Measurements from ENCODE around the gene ACAD10. TPM values are rescaled to one million over a fixed set of nuclear protein-coding genes. Genes with fewer than 3 reads are reported as not detected.

ACAD10 gene
- polyA plus RNA-seq, 6 donors from 2014 or later, result 10.0 to 19.4 (median 12.3) TPM

DNA sequence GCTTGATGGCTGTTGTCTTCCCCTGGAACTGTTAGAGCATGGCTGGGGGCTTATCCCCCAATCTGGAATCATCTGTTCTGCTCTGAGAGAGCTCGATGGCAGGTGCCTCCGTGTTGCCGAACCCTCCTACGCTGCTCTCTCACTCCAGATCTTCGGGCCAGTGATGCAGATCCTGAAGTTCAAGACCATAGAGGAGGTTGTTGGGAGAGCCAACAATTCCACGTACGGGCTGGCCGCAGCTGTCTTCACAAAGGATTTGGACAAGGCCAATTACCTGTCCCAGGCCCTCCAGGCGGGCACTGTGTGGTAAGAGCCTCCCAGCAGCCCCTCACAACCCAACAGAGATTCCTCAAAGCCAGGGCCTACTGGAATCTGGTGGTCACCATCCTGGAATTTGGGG is 113.9 kb downstream of the ACAD10 start:
- no peak overlapping the region for H3K27ac Mint-ChIP-seq
- H3K4me1 Mint-ChIP-seq, result no peaks in the 10 kb centered on the region
- peaks cover 3 to 14% of the 10 kb centered on the region in 2 donors for H3K36me3 Mint-ChIP-seq
- no peak for ATAC-seq (ENCODE audit: low read depth in 2 of 2)
- no peaks in the 10 kb centered on the region for H3K9me3 Mint-ChIP-seq
- no peak overlapping the region for H3K4me3 Mint-ChIP-seq
- H3K27me3 Mint-ChIP-seq, result no peaks in the 10 kb centered on the region
- DNase-seq, result no peak

DNA sequence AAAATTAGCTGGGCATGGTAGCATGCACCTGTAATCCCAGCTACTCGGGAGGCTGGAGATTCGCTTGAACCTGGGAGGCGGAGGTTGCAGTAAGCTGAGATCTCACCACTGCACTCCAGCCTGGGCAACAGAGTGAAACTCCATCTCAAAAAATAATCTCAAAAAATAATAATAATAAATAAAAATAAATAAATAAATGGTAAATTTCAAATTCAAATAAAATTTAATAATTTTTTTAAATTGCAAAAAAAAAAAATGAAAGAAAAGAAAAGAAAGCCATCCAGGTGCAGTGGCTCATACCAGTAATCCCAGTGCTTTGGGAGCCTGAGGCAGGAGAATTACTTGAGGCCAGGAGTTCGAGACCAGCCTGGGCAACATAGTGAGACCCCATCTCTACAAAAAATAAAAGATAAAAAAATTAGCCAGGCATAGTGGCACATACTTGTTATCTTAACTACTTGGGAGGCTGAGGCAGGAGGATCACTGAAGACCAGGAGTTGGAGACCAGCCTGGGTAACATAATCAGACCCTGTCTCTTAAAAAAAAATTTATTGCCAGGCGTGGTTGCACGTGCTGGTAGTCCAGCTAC is 117.3 kb downstream of the ACAD10 start:
- Mint-ChIP-seq H3K27me3 (no peaks in the 10 kb centered on the region), H3K4me1 (no peaks in the 10 kb centered on the region), H3K27ac (peak overlapping the region in 1 of 6 donors; percentile 16), H3K4me3 (no peak overlapping the region), H3K9me3 (no peaks in the 10 kb centered on the region), H3K36me3 (peaks cover 0 to 5% of the 10 kb centered on the region in 2 donors)
- ATAC-seq (ENCODE audit: low read depth in 2 of 2) (no peak), DNase-seq (no peak)

DNA sequence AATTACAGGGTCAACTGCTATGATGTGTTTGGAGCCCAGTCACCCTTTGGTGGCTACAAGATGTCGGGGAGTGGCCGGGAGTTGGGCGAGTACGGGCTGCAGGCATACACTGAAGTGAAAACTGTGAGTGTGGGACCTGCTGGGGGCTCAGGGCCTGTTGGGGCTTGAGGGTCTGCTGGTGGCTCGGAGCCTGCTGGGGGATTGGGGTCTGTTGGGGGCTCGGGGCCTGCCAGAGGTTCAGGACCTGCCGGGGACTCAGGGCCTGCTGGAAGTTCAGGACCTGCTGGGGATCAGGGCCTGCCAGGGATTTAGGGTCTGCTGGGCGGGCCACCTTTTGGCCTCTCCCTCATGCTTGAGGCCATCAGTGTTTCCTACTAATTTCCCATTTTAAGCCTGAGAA is 118.0 kb downstream of the ACAD10 start:
- Mint-ChIP-seq H3K4me1 (no peaks in the 10 kb centered on the region), H3K36me3 (no peaks in the 10 kb centered on the region), H3K9me3 (no peaks in the 10 kb centered on the region), H3K27ac (no peak overlapping the region), H3K27me3 (no peaks in the 10 kb centered on the region), H3K4me3 (no peak overlapping the region)
- no peak for DNase-seq
- ATAC-seq (ENCODE audit: low read depth in 2 of 2), result no peak

GRCh38 chr12:111806304-111806703 is 120.5 kb downstream of the ACAD10 start:
- no peak for ATAC-seq (ENCODE audit: low read depth in 2 of 2)
- H3K36me3 Mint-ChIP-seq, result no peaks in the 10 kb centered on the region
- no peak overlapping the region for H3K27ac Mint-ChIP-seq
- no peaks in the 10 kb centered on the region for H3K4me1 Mint-ChIP-seq
- H3K9me3 Mint-ChIP-seq, result no peaks in the 10 kb centered on the region
- no peak for DNase-seq
- H3K4me3 Mint-ChIP-seq, result no peak overlapping the region
- no peaks in the 10 kb centered on the region for H3K27me3 Mint-ChIP-seq

Other genes starting within 250 kb of the ACAD10 start
- 10 to 100 TPM; 12.0 to 38.0 (median 20.3) TPM for gene ATXN2, start 86.7 kb upstream of the ACAD10 start, polyA plus RNA-seq (ENCODE audit: low read depth in 6 of 6)
- gene BRAP, start 97 bp upstream of the ACAD10 start, polyA plus RNA-seq (ENCODE audit: low read depth in 6 of 6), result 10 to 100 TPM; 20.0 to 25.6 (median 23.2) TPM
- gene ALDH2, start 80.9 kb downstream of the ACAD10 start, polyA plus RNA-seq (ENCODE audit: low read depth in 6 of 6), result 10 to 100 TPM; 11.5 to 16.9 (median 13.2) TPM
- gene MAPKAPK5, start 156.2 kb downstream of the ACAD10 start, polyA plus RNA-seq (ENCODE audit: low read depth in 6 of 6), result 10 to 100 TPM; 25.9 to 42.7 (median 29.1) TPM